IMR-90 (cell line): Measurements from ENCODE around the gene RYR2. TPM values are rescaled to one million over a fixed set of nuclear protein-coding genes. Genes with fewer than 3 reads are reported as not detected.

Source experiments
- ATAC-seq: fragments of 200-7000 bp; cut with Tn5 transposase; 2 replicates; pipeline ENCODE4 v1.9.1; 2020; ENCODE audit warnings: low read depth, mild to moderate bottlenecking, moderate library complexity
- BruUV-seq: library from RNA; stranded (reverse); fragments of 400-500 nt; replicated peaks from 2 replicates; lab custom pipeline; 2021; lab: Mats Ljungman, UMichigan
- CTCF ChIA-PET: fragments of 300-600 bp; formaldehyde crosslinking; extraction: SDS; loops from one replicate; lab custom pipeline; 2021; ENCODE audit warnings: antibody characterized with exemption; lab: Yijun Ruan, JAX
- POLR2A ChIA-PET: fragments of 300-600 bp; sonication (Branson Sonifier 250); formaldehyde crosslinking; loops from one replicate; lab custom pipeline; 2022; ENCODE audit warnings: antibody characterized with exemption; ENCODE audit not compliant: unreplicated experiment; lab: Charles Lee
- DNase-seq: peaks from one replicate; pipeline ENCODE4 v3.0.0; 2013
- H2AFZ ChIP-seq: replicated peaks from 2 replicates; pipeline ENCODE3; 2013; ENCODE audit warnings: low read length, mild to moderate bottlenecking; ENCODE audit not compliant: poor library complexity
- H2AK5ac ChIP-seq: 2 replicates; pipeline ENCODE4 v1.6.1; 2013; ENCODE audit warnings: low read depth, low read length, inconsistent platforms
- H2AK9ac ChIP-seq: replicated peaks from 2 replicates; pipeline ENCODE3; 2013; ENCODE audit warnings: mild to moderate bottlenecking, low read depth, low read length, moderate library complexity; ENCODE audit not compliant: poor library complexity
- H2BK120ac ChIP-seq: 2 replicates; pipeline ENCODE4 v1.6.1; 2013; ENCODE audit warnings: low read depth, low read length, inconsistent platforms
- H2BK15ac ChIP-seq: 3 replicates; pipeline ENCODE4 v1.6.1; 2013; ENCODE audit warnings: low read depth, low read length, inconsistent platforms
- H2BK20ac ChIP-seq: 2 replicates; pipeline ENCODE4 v1.6.1; 2013; ENCODE audit warnings: low read depth, mild to moderate bottlenecking, inconsistent platforms, low read length, moderate library complexity
- H2BK5ac ChIP-seq: 2 replicates; pipeline ENCODE4 v1.6.1; 2013; ENCODE audit warnings: mild to moderate bottlenecking, low read depth, low read length, inconsistent platforms; ENCODE audit not compliant: poor library complexity, severe bottlenecking
- H3K14ac ChIP-seq: replicated peaks from 2 replicates; pipeline ENCODE4 v1.6.1; 2013; ENCODE audit warnings: low read depth, low read length, inconsistent platforms
- H3K18ac ChIP-seq: 2 replicates; pipeline ENCODE4 v1.6.1; 2013; ENCODE audit warnings: low read depth, low read length, control low read depth
- H3K23ac ChIP-seq: 2 replicates; pipeline ENCODE4 v1.6.1; 2013; ENCODE audit warnings: low read depth, low read length, inconsistent platforms
- H3K27ac ChIP-seq: 2 replicates; pipeline ENCODE4 v1.5.1; 2013; ENCODE audit warnings: mild to moderate bottlenecking, control low read depth, low read length; ENCODE audit not compliant: insufficient read depth
- H3K27me3 ChIP-seq: 2 replicates; pipeline ENCODE4 v1.6.1; 2013; ENCODE audit warnings: low read length; ENCODE audit not compliant: control insufficient read depth, insufficient read depth
- H3K36me3 ChIP-seq: 2 replicates; pipeline ENCODE4 v1.6.1; 2013; ENCODE audit warnings: low read length, mixed read lengths; ENCODE audit not compliant: control insufficient read depth, insufficient read depth
- H3K4ac ChIP-seq: 2 replicates; pipeline ENCODE4 v1.6.1; 2013; ENCODE audit warnings: low read depth, low read length, inconsistent platforms
- H3K4me1 ChIP-seq: 2 replicates; pipeline ENCODE4 v1.6.1; 2013; ENCODE audit warnings: low read length, mixed read lengths; ENCODE audit not compliant: control insufficient read depth, insufficient read depth
- H3K4me2 ChIP-seq: 2 replicates; pipeline ENCODE4 v1.6.1; 2013; ENCODE audit warnings: low read depth, mild to moderate bottlenecking, control low read depth, low read length, moderate library complexity
- H3K4me3 ChIP-seq: 2 replicates; pipeline ENCODE4 v1.5.1; 2013; ENCODE audit warnings: low read depth, mild to moderate bottlenecking, control low read depth, low read length, moderate library complexity; ENCODE audit not compliant: insufficient read depth
- H3K56ac ChIP-seq: 2 replicates; pipeline ENCODE4 v1.6.1; 2013; ENCODE audit warnings: low read length, inconsistent platforms; ENCODE audit not compliant: insufficient read depth; ENCODE audit errors: extremely low read depth
- H3K79me1 ChIP-seq, 2 experiments: 2 replicates each; pipeline ENCODE4 v1.6.1; 2013; ENCODE audit warnings: low read length in 2 of 2, inconsistent platforms in 1 of 2, low read depth in 1 of 2
- H3K9ac ChIP-seq: 2 replicates; pipeline ENCODE4 v1.6.1; 2013; ENCODE audit warnings: low read depth, low read length, control low read depth
- H3K9me1 ChIP-seq: 2 replicates; pipeline ENCODE4 v1.6.1; 2013; ENCODE audit warnings: low read length, inconsistent platforms; ENCODE audit not compliant: insufficient read depth
- H3K9me3 ChIP-seq: 2 replicates; pipeline ENCODE4 v1.6.1; 2013; ENCODE audit warnings: low read length; ENCODE audit not compliant: control insufficient read depth, insufficient read depth
- H4K20me1 ChIP-seq: 2 replicates; pipeline ENCODE4 v1.6.1; 2013; ENCODE audit warnings: low read length, inconsistent platforms; ENCODE audit not compliant: insufficient read depth
- H4K5ac ChIP-seq: 2 replicates; pipeline ENCODE4 v1.6.1; 2013; ENCODE audit warnings: mild to moderate bottlenecking, low read depth, low read length, control low read depth
- H4K8ac ChIP-seq, 2 experiments: 2 replicates each; pipeline ENCODE4 v1.6.1; 2013; ENCODE audit warnings: low read depth in 2 of 2, low read length in 2 of 2, control low read depth in 1 of 2, inconsistent platforms in 1 of 2
- H4K91ac ChIP-seq: 2 replicates; pipeline ENCODE4 v1.6.1; 2013; ENCODE audit warnings: low read depth, low read length, inconsistent platforms; ENCODE audit not compliant: insufficient read depth
- BHLHE40 ChIP-seq: fragments of 150-350 bp; IDR thresholded peaks from 2 replicates; pipeline ENCODE4 v1.6.1; 2016; ENCODE audit warnings: mild to moderate bottlenecking, low read depth, low read length
- ELK1 ChIP-seq: fragments of 150-350 bp; IDR thresholded peaks from 2 replicates; pipeline ENCODE4 v1.6.1; 2016; ENCODE audit warnings: low read depth, mild to moderate bottlenecking, low read length, moderate library complexity, borderline replicate concordance
- MAFK ChIP-seq: IDR thresholded peaks from 2 replicates; pipeline ENCODE4 v1.6.1; 2012; ENCODE audit warnings: low read depth, low read length, improper control_type of control experiment
- NFE2L2 ChIP-seq: fragments of 150-350 bp; IDR thresholded peaks from 2 replicates; pipeline ENCODE4 v1.6.1; 2016; ENCODE audit warnings: low read depth, mild to moderate bottlenecking, low read length
- RAD21 ChIP-seq: IDR thresholded peaks from 2 replicates; pipeline ENCODE4 v1.6.1; 2012; ENCODE audit warnings: low read length, improper control_type of control experiment
- WGBS, 2 experiments: methylation state at CpG; one replicate each; pipeline versions ENCODE4 v1.1.5 to v1.1.7; 2013; ENCODE audit warnings: missing lambda C conversion rate in 2 of 2; ENCODE audit not compliant: insufficient read length in 1 of 2; ENCODE audit errors: extremely low coverage in 2 of 2; 5-methylcytosine and 5-hydroxymethylcytosine counted together
- dilution Hi-C: fragments of 300-500 bp; cut with HindIII; formaldehyde crosslinking; loops from one replicate; pipeline ENCODE4 v1.14.3; 2018; ENCODE audit warnings: low sequenced_read_pairs; ENCODE audit not compliant: unreplicated experiment
- in situ Hi-C: fragments of 300-500 bp; cut with MboI; formaldehyde crosslinking; loops from 3 replicates; pipeline ENCODE4 v1.14.3; 2019; ENCODE audit warnings: low sequenced_read_pairs, inconsistent platforms, mixed read lengths
- intact Hi-C: fragments of 100-400 bp; cut with micrococcal nuclease; formaldehyde crosslinking; loops from 2 replicates; pipeline ENCODE4 v1.10.0; 2022
- polyA plus RNA-seq, 3 experiments: library from polyadenylated mRNA; depleted of rRNA; stranded (reverse); fragments of >200 nt; gene quantifications; 2 replicates each; pipeline ENCODE4 v1.2.3, GENCODE V29; 2012; ENCODE audit warnings: low replicate concordance in 1 of 3
- total RNA-seq: library from RNA; depleted of rRNA; stranded (reverse); fragments of >200 nt; gene quantifications from 2 replicates; pipeline ENCODE4 v1.2.3, GENCODE V29; 2012
- TF ChIP-seq, protein P1 (sequence below): fragments of 150-350 bp; IDR thresholded peaks from 2 replicates; pipeline ENCODE4 v1.6.1; 2017; ENCODE audit warnings: mild to moderate bottlenecking, antibody characterized with exemption, low read length, low read depth

Gene RYR2
- total and polyA plus RNA-seq, 2 of the 4 experiments (the other 2 are of a cell fraction), result not detected

GRCh38 chr1:237411621-237412020 lies 369.6 kb downstream of the RYR2 start:
- no peaks in the 10 kb centered on the region for H3K36me3 ChIP-seq
- no CpG with 5 or more reads among the region's 2 CpGs for WGBS, 2 experiments
- no peak overlapping the region for H3K14ac ChIP-seq
- no peak for DNase-seq
- no peak overlapping the region for H3K18ac ChIP-seq
- H3K4me2 ChIP-seq, result no peak overlapping the region
- H2AK9ac ChIP-seq, result no peak overlapping the region
- no peak overlapping the region for H3K56ac ChIP-seq
- no peaks in the 10 kb centered on the region for H3K27me3 ChIP-seq
- no peak overlapping the region for H4K8ac ChIP-seq
- dilution Hi-C loops, result no loop called here
- no peak overlapping the region for H2BK5ac ChIP-seq
- no peaks in the 10 kb centered on the region for H3K9me1 ChIP-seq
- no peak for ATAC-seq
- H3K4me1 ChIP-seq, result no peaks in the 10 kb centered on the region
- no peak overlapping the region for H4K91ac ChIP-seq
- no peak overlapping the region for H3K27ac ChIP-seq
- ChIA-PET CTCF (no interaction called here), POLR2A (no interaction called here)
- H2AFZ ChIP-seq, result no peak overlapping the region
- no peak overlapping the region for H2AK5ac ChIP-seq
- in situ Hi-C loops, result no loop called here
- no peak overlapping the region for H3K4ac ChIP-seq
- no peaks in the 10 kb centered on the region for H4K20me1 ChIP-seq
- no peak overlapping the region for H3K4me3 ChIP-seq
- H4K5ac ChIP-seq, result no peak overlapping the region
- H3K9me3 ChIP-seq, result peaks cover 3% of the 10 kb centered on the region; the same call in 1 of the 2 replicates
- TF ChIP-seq, protein P1, sequence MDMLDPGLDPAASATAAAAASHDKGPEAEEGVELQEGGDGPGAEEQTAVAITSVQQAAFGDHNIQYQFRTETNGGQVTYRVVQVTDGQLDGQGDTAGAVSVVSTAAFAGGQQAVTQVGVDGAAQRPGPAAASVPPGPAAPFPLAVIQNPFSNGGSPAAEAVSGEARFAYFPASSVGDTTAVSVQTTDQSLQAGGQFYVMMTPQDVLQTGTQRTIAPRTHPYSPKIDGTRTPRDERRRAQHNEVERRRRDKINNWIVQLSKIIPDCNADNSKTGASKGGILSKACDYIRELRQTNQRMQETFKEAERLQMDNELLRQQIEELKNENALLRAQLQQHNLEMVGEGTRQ, result no peak
- no peak for TF ChIP-seq RAD21
- TF ChIP-seq ELK1, result no peak
- TF ChIP-seq NFE2L2, result no peak
- no peak for TF ChIP-seq BHLHE40
- no peak for TF ChIP-seq MAFK
- no peaks in the 10 kb centered on the region for H3K79me1 ChIP-seq
- no TSS peak for BruUV-seq
- H3K9ac ChIP-seq, result no peak overlapping the region
- H3K23ac ChIP-seq, result no peak overlapping the region
- H2BK120ac ChIP-seq, result no peak overlapping the region
- intact Hi-C loops, result no loop called here
- H2BK15ac ChIP-seq, result no peak overlapping the region
- H2BK20ac ChIP-seq, result no peak overlapping the region
